SW 1271 (cell line): Measurements from ENCODE around the gene NRG3.

Experiments
- DNase-seq, 2 experiments: peaks; one replicate each; lab custom pipeline; 2025; lab: John Stamatoyannopoulos, UW

NRG3 gene

DNA sequence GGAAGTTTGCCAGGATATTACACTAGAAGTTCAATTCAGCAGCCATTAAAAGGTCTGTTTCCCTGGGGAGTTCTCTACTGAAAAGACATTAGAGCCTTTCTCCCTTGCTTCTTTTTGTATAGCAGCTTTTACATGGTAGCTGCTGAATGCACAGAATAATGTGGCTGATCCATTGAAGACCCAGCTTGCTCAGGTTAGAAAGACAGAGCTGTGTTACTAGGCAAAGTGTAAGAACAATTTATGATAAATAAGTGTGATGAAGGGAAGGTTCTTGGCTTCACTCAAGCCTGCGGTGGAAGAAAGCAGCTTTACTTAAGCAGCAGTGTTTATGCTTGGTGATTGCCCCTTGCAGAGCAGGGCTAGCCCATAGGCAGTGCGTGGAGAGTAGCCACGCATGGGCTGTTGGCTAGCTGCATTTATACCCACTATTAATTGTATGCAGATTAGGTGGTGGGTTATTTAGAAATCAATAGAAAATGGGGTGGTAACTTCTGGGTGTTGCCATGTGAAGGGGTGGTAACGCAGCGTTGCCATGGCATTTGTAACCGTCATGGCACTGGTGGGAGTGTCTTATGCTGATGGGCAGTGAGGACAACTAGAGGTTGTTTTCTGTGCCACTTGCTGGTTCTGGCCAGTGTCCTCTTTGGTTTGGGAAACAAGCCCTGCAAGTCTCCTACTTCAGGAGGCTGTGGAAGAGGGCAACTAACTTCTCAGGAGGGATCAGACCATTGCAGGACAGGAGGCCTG lies 942.9 kb downstream of the NRG3 start:
- no peak for DNase-seq

DNA sequence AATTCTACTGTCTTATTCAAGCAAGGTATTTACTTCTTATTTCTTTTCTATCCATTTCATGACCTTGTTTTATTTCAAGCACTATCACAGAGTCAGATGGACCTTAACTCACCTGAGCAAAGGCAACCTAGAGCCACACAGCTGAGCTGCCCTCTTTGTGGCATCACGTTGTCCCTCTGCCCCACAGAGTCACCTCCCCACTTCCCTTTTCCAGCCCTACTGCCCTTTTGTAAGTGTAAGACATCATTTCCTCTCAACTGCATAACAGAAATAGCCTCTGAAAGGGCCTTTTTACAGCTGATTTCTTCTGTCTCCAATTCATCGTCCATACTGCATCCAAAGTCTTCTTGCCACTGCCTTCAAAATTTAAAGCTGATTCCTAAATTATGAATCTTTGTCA lies 946.0 kb downstream of the NRG3 start:
- DNase-seq: no peak

GRCh38 chr10:82826132-82826531 lies 951.1 kb downstream of the NRG3 start:
- no peak for DNase-seq

GRCh38 chr10:82827901-82828300 lies 952.9 kb downstream of the NRG3 start:
- no peak for DNase-seq

GRCh38 chr10:82847242-82847641 lies 972.2 kb downstream of the NRG3 start:
- DNase-seq: no peak

- DNase-seq: no peak
Measured at GRCh38 chr10:82850191-82850590, 975.2 kb downstream of the NRG3 start.

GRCh38 chr10:82856957-82857613 lies 982.1 kb downstream of the NRG3 start:
- no peak for DNase-seq

GRCh38 chr10:82861889-82862288 lies 986.9 kb downstream of the NRG3 start:
- no peak for DNase-seq

- no peak for DNase-seq
Measured at GRCh38 chr10:82865366-82865765, 990.4 kb downstream of the NRG3 start.

- no peak for DNase-seq
Measured at GRCh38 chr10:82866424-82867020, 991.5 kb downstream of the NRG3 start.

DNA sequence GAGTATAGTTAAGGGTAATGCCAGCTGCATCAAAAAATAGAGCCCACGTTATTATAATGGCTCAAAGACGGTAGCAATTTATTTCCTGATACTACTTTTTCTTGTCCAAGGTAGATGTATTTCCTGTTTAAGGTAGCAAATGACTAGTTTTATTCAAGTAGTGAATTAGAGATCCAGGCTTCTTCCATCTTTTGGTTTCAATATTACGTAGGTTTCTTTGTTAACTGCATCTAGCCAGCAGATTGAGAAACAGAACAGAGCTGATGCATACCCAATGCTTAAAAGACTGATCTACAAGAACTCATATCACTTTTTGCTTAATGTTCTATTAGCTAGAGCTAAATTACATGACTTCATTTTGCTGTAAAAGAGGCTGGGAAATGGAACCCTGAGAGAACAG lies 992.1 kb downstream of the NRG3 start:
- DNase-seq: no peak

DNA sequence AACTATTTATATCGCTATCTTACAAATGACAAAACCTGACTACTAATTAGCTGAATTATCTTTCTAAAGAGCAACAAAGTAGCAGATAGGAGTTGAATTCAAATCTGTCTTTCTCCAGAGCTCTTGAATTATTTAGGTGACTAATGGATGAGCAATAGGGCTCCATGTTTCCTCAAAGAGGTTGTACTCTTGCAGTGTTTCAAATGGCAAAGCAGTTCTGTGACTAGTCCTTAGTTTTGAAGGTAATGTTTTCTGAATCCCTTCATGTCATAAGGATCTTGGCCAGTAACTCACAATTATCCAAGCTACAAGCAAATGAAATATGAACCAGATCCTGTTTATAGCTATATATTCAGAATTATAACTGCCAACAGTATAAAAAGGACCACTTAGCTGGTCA lies 999.7 kb downstream of the NRG3 start:
- DNase-seq: no peak

GRCh38 chr10:82880776-82881290 lies 1005.8 kb downstream of the NRG3 start:
- DNase-seq: no peak

DNA sequence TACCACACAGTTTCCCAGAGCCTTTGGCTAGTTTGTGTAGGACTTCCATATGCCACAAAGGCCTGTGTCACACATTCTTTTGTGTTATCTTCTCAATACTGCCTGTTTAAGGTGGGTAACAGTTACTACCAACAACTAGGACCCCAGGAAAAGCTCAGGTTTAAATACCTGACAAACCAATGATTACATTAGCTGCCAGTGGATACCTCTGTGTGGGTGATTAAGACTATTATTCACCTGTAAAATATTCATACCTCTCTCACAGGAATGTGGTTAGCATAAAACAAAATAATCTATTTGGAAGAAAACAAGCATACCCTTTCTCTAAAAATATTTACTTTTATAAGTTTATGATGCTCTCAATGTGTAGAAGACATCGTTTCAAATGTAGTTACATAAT lies 1007.7 kb downstream of the NRG3 start:
- no peak for DNase-seq

- no peak for DNase-seq
Measured at GRCh38 chr10:82883603-82884002, 1008.6 kb downstream of the NRG3 start.

GRCh38 chr10:82887488-82887887 lies 1012.5 kb downstream of the NRG3 start:
- DNase-seq: no peak

GRCh38 chr10:82888809-82889455 lies 1013.9 kb downstream of the NRG3 start:
- DNase-seq: no peak

DNA sequence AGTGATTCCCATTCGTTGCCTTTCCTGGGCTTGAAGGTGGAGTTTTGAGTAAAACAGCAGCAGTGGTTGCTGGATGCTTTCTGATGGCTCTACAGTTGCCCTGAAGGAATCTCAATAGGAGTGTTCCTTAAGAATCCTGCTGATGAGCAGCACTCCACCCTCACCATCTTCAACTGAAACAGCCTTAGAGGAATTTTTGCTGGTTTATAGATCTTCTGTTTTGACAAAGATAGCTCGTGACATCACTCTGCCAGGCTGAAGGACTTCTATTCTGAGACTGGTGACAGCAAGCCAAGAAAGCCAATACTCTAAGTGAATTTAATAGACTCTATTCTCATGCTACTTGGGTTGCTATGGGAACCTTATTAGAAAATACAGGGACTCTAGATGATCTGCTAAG lies 1014.7 kb downstream of the NRG3 start:
- no peak for DNase-seq

DNA sequence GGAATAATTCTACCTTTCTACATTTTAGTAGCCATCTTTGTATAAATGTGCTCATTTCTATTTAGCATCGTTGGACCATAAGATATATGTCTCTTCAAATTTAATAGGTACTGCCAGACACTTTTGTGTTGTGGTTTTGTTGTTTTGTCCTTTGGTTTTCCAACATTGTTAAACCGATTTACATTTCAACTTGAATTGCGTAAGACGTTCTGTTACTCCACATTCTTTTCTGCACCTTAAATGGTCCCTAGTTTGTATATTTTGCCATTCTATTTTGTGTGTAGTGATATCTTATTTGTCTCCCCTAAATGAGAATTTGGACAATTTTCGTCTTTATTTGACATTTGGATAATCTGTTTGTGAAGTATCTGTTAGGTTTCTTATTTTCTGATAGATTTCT lies 1015.6 kb downstream of the NRG3 start:
- DNase-seq: no peak

GRCh38 chr10:82908096-82908495 lies 1033.1 kb downstream of the NRG3 start:
- DNase-seq: no peak

- no peak for DNase-seq
Measured at GRCh38 chr10:82908751-82909150, 1033.8 kb downstream of the NRG3 start.

GRCh38 chr10:82910301-82910700 lies 1035.3 kb downstream of the NRG3 start:
- DNase-seq: no peak

DNA sequence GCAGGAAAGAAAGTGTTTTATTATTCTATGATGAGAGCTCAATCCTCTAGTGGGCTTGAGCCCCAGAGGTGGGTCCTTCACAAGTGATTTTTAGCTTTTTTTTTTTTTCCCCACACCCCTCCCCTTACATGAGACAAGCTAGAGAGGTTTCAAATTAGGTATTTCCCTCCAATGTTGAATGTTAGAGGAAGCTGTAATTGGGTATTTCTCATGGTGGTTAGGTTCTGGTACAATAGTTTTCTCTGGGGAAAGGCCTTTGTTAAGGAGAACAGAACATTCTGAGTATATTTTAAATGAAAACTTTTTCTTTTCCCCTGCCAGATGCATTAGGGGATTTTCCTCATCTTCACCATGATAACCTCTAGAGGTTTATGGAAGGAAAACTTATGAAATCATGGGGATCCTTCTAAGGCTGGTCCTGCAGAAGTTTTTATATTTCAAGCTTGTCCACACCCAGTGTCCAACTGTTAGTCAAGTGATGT lies 1039.7 kb downstream of the NRG3 start:
- no peak for DNase-seq
